K562 (cell line): ENCODE measurements around the gene TRPC1. TPM values are rescaled to one million over a fixed set of nuclear protein-coding genes. Genes with fewer than 3 reads are reported as not detected.

Experiments
- ATAC-seq: fragments of 200-7000 bp; cut with Tn5 transposase; 3 replicates; pipeline ENCODE4 v1.9.1; 2020; ENCODE audit warnings: moderate library complexity
- BruUV-seq: library from RNA; stranded (reverse); fragments of 400-500 nt; replicated peaks from 2 replicates; lab custom pipeline; 2021; lab: Mats Ljungman, UMichigan
- CTCF ChIA-PET: fragments of 300-600 bp; formaldehyde crosslinking; extraction: SDS; loops from one replicate; lab custom pipeline; 2021; ENCODE audit warnings: low intra/inter-chr PET ratio; lab: Yijun Ruan, JAX
- POLR2A ChIA-PET: fragments of 300-600, 350-650 bp; sonication (Branson Sonifier 250); formaldehyde crosslinking; extraction: SDS; loops from one replicate; lab custom pipeline; 2021; ENCODE audit warnings: antibody characterized with exemption, inconsistent platforms; lab: Yijun Ruan, JAX
- DNase-seq, 4 experiments: peaks; one replicate each; pipeline versions ENCODE4 v3.0.0 to v3.0.0-alpha.2; 2011 to 2018; ENCODE audit warnings: low spot score in 3 of 4, mixed read lengths in 3 of 4; ENCODE audit errors: extremely low read depth in 1 of 4
- FAIRE-seq: peaks from 2 replicates; lab custom pipeline; 2011; peaks lifted over from hg19 to GRCh38; lab: Jason Lieb, UNC
- H2AFZ ChIP-seq: 2 replicates; pipeline ENCODE4 v1.6.0; 2011; ENCODE audit warnings: low read depth, low read length, control low read depth, inconsistent platforms
- H3K27ac ChIP-seq: fragments of 200-600 bp; 3 replicates; pipeline ENCODE4 v1.8.0; 2011; ENCODE audit warnings: low read depth, mild to moderate bottlenecking, control low read depth, inconsistent platforms, low read length, moderate library complexity, mixed read lengths; ENCODE audit errors: extremely low read depth
- H3K27me3 ChIP-seq, 2 experiments: fragments of 300-600 bp in 1 of 2; 2 replicates in 1 of 2; 3 replicates in 1 of 2; pipeline versions ENCODE4 v1.6.0 to v1.8.0; 2011; ENCODE audit warnings: inconsistent platforms in 2 of 2, low read length in 2 of 2, mild to moderate bottlenecking in 1 of 2, mixed read lengths in 1 of 2, moderate library complexity in 1 of 2; ENCODE audit not compliant: control insufficient read depth in 2 of 2, insufficient read depth in 2 of 2
- H3K36me3 ChIP-seq: fragments of 300-600 bp; 3 replicates; pipeline ENCODE4 v1.8.0; 2011; ENCODE audit warnings: mild to moderate bottlenecking, low read length, inconsistent platforms; ENCODE audit not compliant: control insufficient read depth, insufficient read depth
- H3K4me1 ChIP-seq, 2 experiments: fragments of 200-600 bp in 1 of 2; replicated peaks in 1 of 2; 2 replicates in 1 of 2; 3 replicates in 1 of 2; pipeline versions ENCODE4 v1.5.1 to v1.8.0; 2011; ENCODE audit warnings: inconsistent platforms in 2 of 2, low read length in 2 of 2, mild to moderate bottlenecking in 1 of 2, mixed read lengths in 1 of 2, moderate library complexity in 1 of 2; ENCODE audit not compliant: control insufficient read depth in 2 of 2, insufficient read depth in 2 of 2
- H3K4me2 ChIP-seq: 2 replicates; pipeline ENCODE4 v1.6.1; 2011; ENCODE audit warnings: low read length, control low read depth, inconsistent platforms, mixed read lengths; ENCODE audit not compliant: insufficient read depth
- H3K4me3 ChIP-seq: fragments of 200-600 bp; sonication (generic), shearing (Covaris generic); 2 replicates; pipeline ENCODE4 v1.5.1; 2016; ENCODE audit warnings: control low read depth, inconsistent platforms
- H3K79me2 ChIP-seq: fragments of 200-600 bp; 3 replicates; pipeline ENCODE4 v1.8.0; 2011; ENCODE audit warnings: low read length, inconsistent platforms; ENCODE audit not compliant: control insufficient read depth, insufficient read depth
- H3K9ac ChIP-seq, 2 experiments: 2 replicates each; pipeline versions ENCODE4 v1.6.0 to v1.6.1; 2011; ENCODE audit warnings: low read depth in 2 of 2, low read length in 2 of 2, control low read depth in 1 of 2, inconsistent platforms in 1 of 2, mild to moderate bottlenecking in 1 of 2, mixed read lengths in 1 of 2; ENCODE audit not compliant: insufficient read depth in 1 of 2
- H3K9me1 ChIP-seq: one replicate; pipeline ENCODE4 v1.6.0; 2011; ENCODE audit warnings: inconsistent platforms, mild to moderate bottlenecking, low read length, moderate library complexity; ENCODE audit not compliant: control insufficient read depth, insufficient read depth
- H3K9me3 ChIP-seq: replicated peaks from 2 replicates; pipeline ENCODE4 v1.5.1; 2011; ENCODE audit warnings: low read depth, low read length, inconsistent platforms; ENCODE audit not compliant: control insufficient read depth, insufficient read depth
- H4K20me1 ChIP-seq: replicated peaks from 2 replicates; pipeline ENCODE4 v1.6.1; 2011; ENCODE audit warnings: low read length, inconsistent platforms, mixed read lengths; ENCODE audit not compliant: control insufficient read depth, insufficient read depth
- CGGBP1 ChIP-seq: fragments of 250-450 bp; sonication (Bioruptor Pico); IDR thresholded peaks from 2 replicates; pipeline ENCODE4 v1.9.0; 2021; ENCODE audit warnings: mild to moderate bottlenecking
- DLX4 ChIP-seq: fragments of 250-450 bp; sonication (Bioruptor Pico); IDR thresholded peaks from 2 replicates; pipeline ENCODE4 v1.6.1; 2021; ENCODE audit warnings: mild to moderate bottlenecking
- HCFC1 ChIP-seq: IDR thresholded peaks from 2 replicates; pipeline ENCODE4 v1.6.1; 2012; ENCODE audit warnings: low read depth, low read length, improper control_type of control experiment
- HMG20A ChIP-seq: fragments of 450-650 bp; formaldehyde crosslinking; conservative IDR thresholded peaks from 2 replicates; pipeline ENCODE4 v1.4.0; 2020; ENCODE audit warnings: mild to moderate bottlenecking, mixed read lengths
- NFE2 ChIP-seq: IDR thresholded peaks from 2 replicates; pipeline ENCODE4 v1.6.1; 2014; ENCODE audit warnings: antibody characterized with exemption, low read depth
- PHF20 ChIP-seq: fragments of 450-650 bp; IDR thresholded peaks from 2 replicates; pipeline ENCODE4 v1.6.1; 2018; ENCODE audit not compliant: partially characterized antibody
- SIN3B ChIP-seq: fragments of 450-650 bp; IDR thresholded peaks from 2 replicates; pipeline ENCODE4 v1.6.1; 2017; ENCODE audit warnings: low read depth, mild to moderate bottlenecking, moderate library complexity
- SMAD1 ChIP-seq: fragments of 150-350 bp; IDR thresholded peaks from 2 replicates; pipeline ENCODE4 v1.6.1; 2014; ENCODE audit warnings: low read length, low read depth; ENCODE audit not compliant: partially characterized antibody
- SRF ChIP-seq, 2 experiments: fragments of 250-450, 450-650 bp in 1 of 2; sonication (Bioruptor Pico) in 1 of 2; sonication (generic) in 1 of 2; formaldehyde crosslinking; IDR thresholded peaks; 2 replicates each; pipeline versions ENCODE4 v1.5.0 to v1.5.1; 2020 to 2022; ENCODE audit warnings: mild to moderate bottlenecking in 1 of 2, missing genetic modification reagents in 1 of 2
- UBTF ChIP-seq, 2 experiments: IDR thresholded peaks; 2 replicates each; pipeline ENCODE4 v1.6.1; 2012; ENCODE audit warnings: improper control_type of control experiment in 2 of 2, low read depth in 2 of 2, low read length in 2 of 2, borderline replicate concordance in 1 of 2
- USF2 ChIP-seq: sonication (generic); formaldehyde crosslinking; IDR thresholded peaks from 2 replicates; pipeline ENCODE4 v1.5.0; 2020; ENCODE audit warnings: missing genetic modification reagents
- ZFX ChIP-seq: sonication (generic); formaldehyde crosslinking; IDR thresholded peaks from 2 replicates; pipeline ENCODE4 v1.8.0; 2022; ENCODE audit warnings: mild to moderate bottlenecking, missing genetic modification reagents, moderate library complexity
- ZKSCAN3 ChIP-seq: fragments of 250-450 bp; sonication (Bioruptor Pico); IDR thresholded peaks from 2 replicates; pipeline ENCODE4 v1.4.0; 2020
- ZNF707 ChIP-seq: fragments of 250-450 bp; sonication (Bioruptor Pico); conservative IDR thresholded peaks from 2 replicates; pipeline ENCODE4 v1.8.0; 2022; ENCODE audit warnings: inconsistent platforms, mild to moderate bottlenecking, moderate library complexity
- WGBS: fragments of 100-300 bp; shearing (Covaris generic); methylation state at CpG from one replicate; pipeline ENCODE4 v1.1.6; 2016; ENCODE audit warnings: low coverage, mixed read lengths; ENCODE audit not compliant: insufficient coverage; ENCODE audit errors: missing lambda C conversion rate; 5-methylcytosine and 5-hydroxymethylcytosine counted together
- in situ Hi-C: fragments of 300-500 bp; cut with MboI; formaldehyde crosslinking; loops from 4 replicates; pipeline ENCODE4 v1.15.0; 2018; ENCODE audit warnings: inconsistent platforms, mixed read lengths
- intact Hi-C: fragments of 100-400 bp; cut with micrococcal nuclease; formaldehyde crosslinking; loops from 2 replicates; pipeline ENCODE4 v1.14.2; 2022
- polyA plus RNA-seq, 8 experiments: library from polyadenylated mRNA; depleted of rRNA in 4 of 8; stranded (reverse) in 5 of 8; unstranded in 3 of 8; fragments of >200 nt; fragmentation: Nextera tagmentation in 2 of 8; fragmentation: Illumina TruSeq in 1 of 8; extraction: Ambion mirVana in 2 of 8; extraction: Trizol in 1 of 8; gene quantifications; 2 replicates each; pipeline versions ENCODE4 v1.2.1 to v1.2.3, GENCODE V29; 2011 to 2014; ENCODE audit warnings: inconsistent platforms in 1 of 8, missing spikeins in 1 of 8
- total RNA-seq, 7 experiments: library from RNA; depleted of rRNA in 6 of 7; stranded (reverse); fragments of >200 nt in 6 of 7; fragmentation: Illumina TruSeq in 2 of 7; extraction: Trizol in 2 of 7; gene quantifications; 2 replicates each; pipeline versions ENCODE4 v1.2.1 to v1.2.3, GENCODE V29; 2011 to 2021; ENCODE audit warnings: low replicate concordance in 1 of 7

Gene TRPC1
- total and polyA plus RNA-seq, 9 of the 15 experiments (the other 6 are each of a cell fraction or from before 2014, with no cell fraction given), result 1.4 to 6.5 (median 3.0) TPM

- no peak for TF ChIP-seq USF2 (CRISPR knock-in tag)
- TF ChIP-seq, all 486 proteins: peak for 0
These were observed 29.6 kb upstream of the TRPC1 start (continued) for GRCh38 chr3:142694225-142694624.

GRCh38 chr3:142705198-142705597 lies 18.6 kb upstream of the TRPC1 start:
- in situ Hi-C loops (no loop called here), intact Hi-C loops (no loop called here)
- H3K4me2 ChIP-seq, result no peak overlapping the region
- H3K4me3 ChIP-seq, result no peak overlapping the region
- H3K27me3 ChIP-seq, result no peaks in the 10 kb centered on the region
- no peak overlapping the region for H3K9ac ChIP-seq
- H2AFZ ChIP-seq, result no peak overlapping the region
- ATAC-seq (no peak), FAIRE-seq (no peak), DNase-seq (no peak)
- no peaks in the 10 kb centered on the region for H3K9me3 ChIP-seq
- ChIA-PET CTCF (no interaction called here), POLR2A (no interaction called here)
- H3K4me1 ChIP-seq, result peaks cover 0 to 10% of the 10 kb centered on the region in 2 experiments; a peak in 2 of 5 replicates
- no TSS peak for BruUV-seq
- no peaks in the 10 kb centered on the region for H3K79me2 ChIP-seq
- H3K27ac ChIP-seq, result no peak overlapping the region
- H3K9me1 ChIP-seq, result no peaks in the 10 kb centered on the region
- WGBS, result 72% methylated on average over 2 of the region's 2 CpGs
- TF ChIP-seq HMG20A (CRISPR knock-in tag), result no peak
- no peak for TF ChIP-seq ZKSCAN3
- no peak for TF ChIP-seq NFE2
- TF ChIP-seq SIN3B, result no peak
- no peak for TF ChIP-seq SRF (CRISPR knock-in tag; IDR thresholded peaks at IDR 0.05)
- no peak for TF ChIP-seq ZNF707 (CRISPR knock-in tag)
- TF ChIP-seq SMAD1, result no peak
- TF ChIP-seq CGGBP1 (CRISPR knock-in tag), result no peak
- TF ChIP-seq PHF20, result no peak
- no peak for TF ChIP-seq ZFX (CRISPR knock-in tag)
- no peak for TF ChIP-seq UBTF (IDR thresholded peaks at IDR 0.05; ENCODE audit: borderline replicate concordance in 1 of 2, low read depth in 2 of 2, low read length in 2 of 2)
- no peak for TF ChIP-seq HCFC1
- no peak for TF ChIP-seq DLX4 (CRISPR knock-in tag)
- peaks cover 3% of the 10 kb centered on the region; the same call in 1 of the 3 replicates for H3K36me3 ChIP-seq
- H4K20me1 ChIP-seq, result no peaks in the 10 kb centered on the region
